NCI-H128 (cell line): Measurements from ENCODE around the gene ABI3BP.
A peak's percentile ranks its signal among the peaks of the same experiment; 100 is the strongest.

Source experiments
- DNase-seq: peaks from one replicate; lab custom pipeline; 2025; ENCODE audit not compliant: unreplicated experiment; lab: John Stamatoyannopoulos, UW

Gene ABI3BP

DNA sequence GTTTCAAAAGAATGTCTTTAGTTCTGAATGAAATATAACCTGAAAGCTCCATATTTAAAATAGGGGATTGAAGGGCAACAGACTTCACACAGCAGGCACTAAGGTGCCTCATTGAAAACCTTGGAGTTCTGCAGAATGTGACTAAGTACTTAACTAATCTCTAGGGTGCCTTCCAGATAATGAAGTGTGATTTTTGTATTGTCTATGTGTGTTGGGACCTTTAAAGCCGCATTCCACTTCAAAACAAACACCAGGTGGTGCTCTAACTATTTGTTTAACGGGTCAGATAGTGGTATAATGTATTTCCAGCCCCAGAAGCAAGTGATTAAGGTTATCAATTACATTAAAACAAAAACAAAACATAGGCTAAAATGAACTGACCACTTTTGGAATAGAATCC lies 255.9 kb downstream of the ABI3BP start:
- no peak for DNase-seq

DNA sequence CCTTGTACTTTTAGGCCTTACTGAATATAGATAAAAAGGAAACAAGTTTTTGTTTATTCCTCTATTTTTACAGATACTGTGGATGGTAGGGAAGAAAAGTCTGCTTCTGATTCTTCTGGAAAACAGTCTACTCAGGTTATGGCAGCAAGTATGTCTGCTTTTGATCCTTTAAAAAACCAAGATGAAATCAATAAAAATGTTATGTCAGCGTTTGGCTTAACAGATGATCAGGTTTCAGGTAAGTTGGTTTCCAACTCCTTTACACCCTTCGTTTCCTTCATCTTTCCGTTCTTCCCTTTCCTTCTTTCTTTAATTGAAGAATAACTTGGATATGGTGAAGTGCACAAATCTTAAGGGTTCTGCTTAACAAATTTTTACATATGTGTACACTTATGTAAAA lies 260.8 kb downstream of the ABI3BP start:
- DNase-seq: no peak

DNA sequence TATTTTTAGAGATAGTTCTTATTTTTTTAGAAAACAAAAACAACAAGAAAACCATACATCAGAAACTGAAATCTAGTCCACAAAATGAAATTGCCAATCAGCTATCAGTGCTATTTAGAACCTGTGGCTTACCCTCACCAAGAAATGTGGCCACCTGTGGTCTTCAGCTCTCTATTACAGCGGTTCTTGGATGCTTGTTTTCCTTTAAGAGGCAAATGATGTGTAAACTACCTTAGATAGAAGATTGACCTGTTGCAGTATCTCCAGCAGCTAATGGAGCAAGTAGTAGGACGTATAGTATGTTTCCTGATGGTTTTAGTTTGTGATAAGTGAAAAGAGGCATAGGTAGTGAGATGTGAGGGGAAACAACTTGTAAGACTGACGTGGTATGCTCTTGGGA lies 262.7 kb downstream of the ABI3BP start:
- no peak for DNase-seq

GRCh38 chr3:100726706-100727105 lies 266.5 kb downstream of the ABI3BP start:
- DNase-seq: no peak

DNA sequence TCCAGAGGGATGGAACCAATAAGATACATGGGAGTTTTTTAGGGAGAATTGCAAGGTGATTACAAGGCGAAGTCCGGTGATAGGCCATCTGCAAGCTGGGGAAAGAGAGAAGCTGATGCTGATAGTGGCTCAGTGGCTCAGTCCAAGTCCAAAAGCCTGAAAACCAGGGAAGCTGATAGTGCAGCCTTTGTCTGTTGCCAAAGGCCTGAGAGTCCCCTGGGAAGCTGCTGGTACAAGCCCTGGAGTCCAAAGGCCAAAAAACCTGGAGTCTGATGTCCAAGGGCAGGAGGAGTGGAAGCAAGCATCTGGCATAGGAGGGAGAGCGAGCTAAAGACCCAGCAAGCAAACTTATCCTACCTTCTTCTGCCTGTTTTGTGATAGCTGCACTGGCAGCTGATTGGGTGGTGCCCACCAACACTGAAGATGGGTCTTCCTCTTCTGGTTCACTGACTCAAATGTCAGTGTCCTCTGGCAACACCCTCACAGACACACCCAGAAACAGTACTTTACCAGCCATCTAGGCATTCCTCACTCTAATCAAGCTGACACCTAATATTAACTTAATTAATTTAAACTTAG lies 267.2 kb downstream of the ABI3BP start:
- DNase-seq: no peak

GRCh38 chr3:100720426-100720825 lies 272.8 kb downstream of the ABI3BP start:
- DNase-seq: no peak

DNA sequence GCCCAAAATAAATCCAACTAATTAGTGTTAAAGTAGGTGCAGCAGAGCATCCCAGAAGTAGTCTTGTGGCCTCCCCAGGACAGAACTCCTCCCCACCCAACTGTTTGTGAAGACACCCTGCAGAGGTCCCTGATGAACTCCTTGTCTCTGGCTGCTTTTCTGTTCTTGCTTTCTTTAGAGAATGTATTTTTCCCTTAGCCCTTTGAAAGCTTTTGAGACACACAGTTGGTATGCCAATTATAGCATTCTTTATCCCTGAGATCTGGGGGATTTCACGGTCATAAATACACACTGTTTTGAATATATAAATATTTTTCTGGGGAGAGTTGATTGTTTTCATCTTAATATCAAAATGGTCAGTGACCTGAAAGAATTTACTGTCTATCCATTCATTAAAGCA lies 274.1 kb downstream of the ABI3BP start:
- no peak for DNase-seq

DNA sequence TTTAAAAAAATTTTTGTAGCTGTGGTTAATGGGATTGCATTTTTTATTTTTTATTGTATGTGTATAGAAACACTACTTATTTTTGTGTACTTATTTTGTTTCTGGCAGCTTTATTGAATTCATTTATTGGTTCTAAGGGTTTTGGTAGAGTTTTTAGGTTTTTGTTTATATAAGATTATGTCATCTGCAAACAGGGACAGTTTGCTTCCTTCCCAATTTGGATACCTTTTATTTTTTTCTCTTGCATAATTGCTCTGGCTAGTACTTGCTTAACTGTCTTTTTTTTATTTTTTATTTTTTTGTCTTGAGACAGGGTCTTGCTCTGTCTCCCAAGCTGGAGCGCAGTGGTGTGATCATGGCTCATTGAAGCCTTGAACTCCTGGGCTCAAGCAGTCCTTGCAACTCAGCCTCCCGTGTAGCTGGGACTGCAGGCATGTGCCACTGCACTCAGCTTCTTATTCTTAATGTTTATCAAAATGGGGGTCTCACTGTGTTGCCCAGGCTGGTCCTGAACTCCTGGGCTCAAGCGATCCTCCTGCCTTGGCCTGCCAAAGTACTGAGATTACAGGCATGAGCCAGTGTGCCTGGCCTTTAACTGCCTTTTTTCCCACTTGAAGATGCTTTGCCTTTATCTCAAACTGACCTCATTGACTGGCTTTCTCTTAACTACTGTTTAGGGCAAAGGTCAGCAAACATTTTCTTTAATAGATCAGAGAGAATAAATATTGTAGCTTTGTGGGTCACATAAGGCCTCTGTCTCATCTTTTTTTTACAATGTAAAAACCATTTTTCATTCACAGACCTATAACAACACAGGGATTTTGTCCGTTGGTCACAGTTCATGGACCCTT lies 275.4 kb downstream of the ABI3BP start:
- DNase-seq: no peak

DNA sequence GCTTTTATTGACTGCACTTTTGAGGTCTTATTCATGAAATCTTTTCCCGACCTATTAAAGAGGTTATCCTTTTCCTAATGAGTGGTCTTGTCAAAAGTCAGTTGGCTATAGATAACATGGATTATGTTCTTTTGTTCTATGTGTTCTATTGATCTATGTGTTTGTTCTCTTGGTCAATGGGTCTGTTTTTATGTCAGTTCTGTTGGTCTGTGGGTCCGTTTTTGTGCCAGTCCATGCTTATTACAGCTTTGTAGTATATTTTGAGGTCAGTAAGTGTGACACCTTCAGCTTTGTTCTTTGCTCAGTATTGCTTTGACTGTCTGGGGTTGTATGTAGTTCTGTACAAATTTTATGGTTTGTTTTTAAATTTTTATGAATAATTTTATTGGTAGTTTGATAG lies 276.2 kb downstream of the ABI3BP start:
- DNase-seq: no peak

- DNase-seq: no peak
These were observed 278.0 kb downstream of the ABI3BP start for GRCh38 chr3:100715176-100715575.

DNA sequence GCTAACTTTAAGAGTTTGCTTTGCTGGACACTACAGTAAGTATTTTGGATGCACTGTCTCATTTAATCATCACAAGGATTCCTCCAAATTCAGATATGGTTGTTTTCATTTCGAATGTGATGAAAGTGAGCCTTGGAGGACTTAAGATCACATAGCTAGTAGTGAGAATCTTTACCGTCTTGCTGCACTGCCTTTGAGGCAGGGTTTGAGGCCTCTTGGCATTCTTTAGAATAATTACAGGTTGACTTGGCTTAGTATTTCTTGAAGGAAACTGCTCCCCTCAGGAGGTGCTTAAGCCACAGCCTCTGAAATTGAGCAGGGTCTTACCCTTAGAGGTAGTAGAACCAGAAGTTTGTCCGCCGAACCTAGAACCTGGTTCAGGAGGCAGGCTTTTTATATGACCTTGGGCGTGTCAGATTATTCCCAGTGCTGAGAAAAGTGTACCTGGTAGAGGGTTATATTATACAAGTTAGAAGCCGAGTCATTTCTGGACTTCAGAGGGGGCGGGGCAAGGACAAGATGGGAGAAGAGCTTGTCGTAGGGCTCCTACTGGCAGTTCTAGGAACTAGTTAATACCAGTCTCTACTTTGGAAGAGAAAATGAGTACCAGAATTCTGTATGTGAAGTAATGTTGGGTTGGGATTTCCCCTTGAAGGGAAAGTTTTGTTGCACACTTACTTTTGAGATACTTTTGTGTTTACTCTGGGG lies 282.8 kb downstream of the ABI3BP start:
- no peak for DNase-seq

DNA sequence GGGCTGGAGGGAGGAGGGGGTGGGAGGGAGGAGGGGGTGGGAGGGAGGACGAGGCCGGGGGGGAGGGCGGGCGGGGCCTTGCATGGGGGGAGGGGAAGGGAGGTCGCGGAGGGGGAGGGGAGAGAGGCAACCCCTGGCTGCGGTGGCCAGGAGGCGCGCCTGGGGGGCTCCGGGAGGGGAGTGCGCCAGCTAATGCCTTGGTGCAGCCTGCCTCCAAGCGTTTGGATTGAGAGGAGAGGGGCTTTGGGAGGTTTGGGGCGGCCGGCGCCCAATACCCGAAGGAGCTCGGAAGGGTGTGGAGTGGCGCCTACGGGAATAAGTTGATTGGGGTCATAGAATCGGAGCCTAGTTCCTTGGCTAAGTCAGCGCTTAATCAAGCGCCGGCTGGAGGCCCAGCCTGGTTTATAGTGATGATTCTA lies 283.4 kb downstream of the ABI3BP start:
- DNase-seq: no peak

DNA sequence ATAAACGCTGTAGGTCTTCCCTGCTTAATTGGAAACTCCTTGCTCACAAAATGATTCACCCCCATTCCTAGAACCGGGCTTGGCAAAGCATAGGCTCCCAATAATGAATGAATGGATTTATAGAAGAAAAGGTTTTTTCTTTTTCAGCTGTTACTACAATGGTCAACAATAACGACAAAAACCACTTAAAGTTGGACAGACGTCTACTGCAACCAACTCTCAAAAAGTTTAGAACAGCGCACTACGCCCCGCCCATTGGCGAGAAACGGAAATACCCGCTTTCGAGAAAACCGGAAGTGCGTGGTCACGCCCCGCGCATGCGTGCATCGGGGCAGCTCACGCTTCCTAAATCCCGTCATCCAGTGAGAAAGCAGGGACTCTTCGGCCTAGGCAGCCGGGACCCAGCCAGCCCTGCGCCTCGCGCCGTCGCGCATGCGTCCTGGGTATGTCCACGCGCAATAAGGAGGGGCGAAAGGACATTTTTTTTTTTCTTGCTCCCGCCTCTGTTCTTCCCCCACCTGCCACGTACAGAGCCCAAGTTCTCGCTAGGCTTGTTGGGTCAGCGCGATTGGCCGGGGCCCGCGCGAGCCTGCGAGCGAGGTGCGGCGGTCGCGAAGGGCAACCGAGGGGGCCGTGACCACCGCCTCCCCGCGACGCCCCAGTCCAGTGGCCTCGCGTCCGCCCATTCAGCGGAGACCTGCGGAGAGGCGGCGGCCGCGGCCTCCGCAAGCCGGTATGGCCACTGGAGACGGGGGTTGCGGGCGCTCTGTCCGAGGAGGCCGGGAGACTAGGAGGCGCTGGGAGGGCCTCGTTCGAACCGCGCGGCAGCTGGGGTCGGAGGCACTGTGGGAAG lies 284.0 kb downstream of the ABI3BP start, which contains the start of gene TFG:
Gene TFG, plus strand, starts transcription at position 506 of the 853 bp plus-strand sequence. CDS start 4,192 bp downstream, outside the sequence.
- DNase-seq: peak; percentile 95

DNA sequence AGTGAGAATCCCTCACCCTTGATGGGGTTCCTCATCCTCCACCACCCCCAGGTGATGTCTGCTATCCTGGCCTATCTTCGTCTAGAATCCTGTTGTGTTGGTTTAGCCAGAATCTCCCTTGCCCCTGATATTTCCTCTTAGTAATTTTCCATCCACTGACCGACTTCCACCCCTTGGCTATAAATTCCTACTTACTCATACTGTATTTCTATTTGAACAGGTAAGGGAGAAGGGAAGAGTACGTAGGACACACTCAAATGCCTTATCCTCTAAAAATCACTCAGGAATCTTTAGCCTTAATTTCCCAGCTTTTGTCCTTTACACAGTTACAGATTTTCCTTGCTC lies 284.6 kb downstream of the ABI3BP start:
- DNase-seq: no peak

GRCh38 chr3:100706365-100706764 lies 286.9 kb downstream of the ABI3BP start:
- no peak for DNase-seq

GRCh38 chr3:100703865-100704264 lies 289.4 kb downstream of the ABI3BP start:
- no peak for DNase-seq

DNA sequence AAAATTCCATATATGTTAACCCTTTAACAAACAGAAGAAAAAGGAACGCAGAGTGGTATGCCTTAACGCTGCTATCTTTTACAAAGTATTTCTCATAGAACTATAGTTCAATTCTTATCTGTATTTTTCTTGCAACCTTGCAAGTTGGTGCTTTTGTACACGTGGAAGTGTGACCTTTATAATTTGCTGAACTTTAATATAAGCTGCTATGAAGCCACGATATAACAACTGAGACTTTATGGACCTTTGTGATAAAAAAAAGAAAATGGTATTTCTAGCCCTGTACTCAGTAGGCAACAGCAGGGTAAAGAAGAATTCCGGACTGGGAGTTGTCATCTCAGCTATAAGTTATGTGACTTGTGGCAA lies 290.3 kb downstream of the ABI3BP start:
- no peak for DNase-seq

DNA sequence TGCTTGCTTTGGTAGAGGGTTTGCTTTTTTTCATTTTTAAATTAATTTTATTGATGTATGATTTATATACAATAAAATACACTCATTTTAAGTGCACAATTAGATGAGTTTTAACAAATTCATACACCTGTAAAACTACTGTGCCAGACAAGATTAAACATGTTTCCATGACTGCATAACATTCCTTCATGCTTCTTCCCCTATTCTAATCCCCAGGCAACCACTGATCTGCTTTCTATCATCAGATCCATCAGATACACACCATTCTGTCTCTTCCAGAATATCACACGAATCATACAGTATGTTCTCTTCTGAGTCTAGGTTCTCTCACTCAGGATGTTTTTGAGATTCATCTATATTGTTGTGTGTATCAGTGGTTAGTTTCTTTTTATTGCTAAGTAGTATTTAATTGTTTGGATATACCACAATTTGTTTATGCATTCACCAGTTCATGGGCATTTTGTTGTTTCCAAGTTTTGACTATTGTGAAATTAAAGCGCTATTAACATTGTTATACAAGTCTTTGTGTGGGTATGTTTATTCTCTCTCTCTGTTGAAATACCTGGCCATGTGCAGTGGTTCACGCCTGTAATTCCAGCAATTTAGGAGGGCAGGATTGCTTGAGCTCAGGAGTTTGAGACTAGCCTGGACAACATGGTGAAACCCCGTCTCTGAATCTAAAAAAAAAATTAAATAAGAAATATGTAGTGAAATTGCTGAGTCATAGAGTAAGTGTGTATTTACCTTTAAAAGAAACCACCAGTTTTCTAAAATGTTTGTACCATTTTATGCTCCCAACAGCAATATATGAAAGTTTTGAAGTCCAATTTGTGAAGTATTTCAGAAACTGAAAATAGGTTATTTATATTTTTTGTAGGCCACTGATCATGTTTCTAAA lies 290.9 kb downstream of the ABI3BP start:
- no peak for DNase-seq

DNA sequence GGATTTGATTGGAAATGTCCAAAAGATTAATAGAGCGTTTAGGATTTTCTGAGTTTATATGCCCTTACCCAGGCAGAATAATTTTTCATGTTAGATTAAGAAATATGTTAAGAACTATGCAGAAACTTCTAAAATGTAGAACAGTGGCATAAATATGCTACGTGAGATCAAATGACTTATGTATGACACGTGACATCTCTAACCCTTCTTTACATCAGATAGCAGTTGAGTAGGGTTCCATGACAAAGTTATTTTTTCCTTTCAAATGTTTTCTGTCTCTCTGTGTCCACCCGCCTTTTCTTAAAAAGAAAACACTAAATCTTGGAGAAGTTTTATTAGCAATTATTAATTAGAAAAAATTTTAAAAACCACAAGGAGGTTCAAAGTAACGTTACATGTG lies 292.5 kb downstream of the ABI3BP start:
- no peak for DNase-seq
